Thoracic aorta (tissue), 2 donors: ENCODE measurements around the gene RNF212. TPM values are rescaled to one million over a fixed set of nuclear protein-coding genes. Genes with fewer than 3 reads are reported as not detected.

Experiments used
- ATAC-seq: fragments of 150-250 bp; one replicate; pipeline ENCODE4 v1.8.0; 2017; ENCODE audit warnings: low read depth; ENCODE audit not compliant: insufficient number of reproducible peaks, low FRiP score
- DNase-seq: peaks from one replicate; pipeline ENCODE4 v3.0.0-alpha.2; 2020; ENCODE audit warnings: low spot score
- H3K27ac ChIP-seq, 2 donors: fragments of 200-600 bp; sonication (generic); 1 replicate in 1 of 2; 2 replicates in 1 of 2; pipeline ENCODE4 v1.5.1; 2016; ENCODE audit warnings: mild to moderate bottlenecking in 2 of 2, moderate library complexity in 2 of 2
- H3K27me3 ChIP-seq: fragments of 200-600 bp; sonication (generic); replicated peaks from 2 replicates; pipeline ENCODE4 v1.6.0; 2016; ENCODE audit warnings: mild to moderate bottlenecking; ENCODE audit not compliant: insufficient read depth
- H3K36me3 ChIP-seq: fragments of 200-600 bp; sonication (generic); one replicate; pipeline ENCODE4 v1.5.1; 2016
- H3K4me1 ChIP-seq, 2 donors: fragments of 200-600 bp; sonication (generic); 1 replicate in 1 of 2; 2 replicates in 1 of 2; pipeline versions ENCODE4 v1.5.1 to v1.6.0; 2016; ENCODE audit warnings: low read depth in 2 of 2, mild to moderate bottlenecking in 1 of 2; ENCODE audit not compliant: control insufficient read depth in 1 of 2
- H3K4me3 ChIP-seq: fragments of 200-600 bp; sonication (generic); 2 replicates; pipeline ENCODE4 v1.5.1; 2016; ENCODE audit warnings: mild to moderate bottlenecking
- H3K9me3 ChIP-seq: fragments of 200-600 bp; sonication (generic); 2 replicates; pipeline ENCODE4 v1.5.1; 2016
- CTCF ChIP-seq: fragments of 200-600 bp; sonication (generic); IDR thresholded peaks from one replicate; pipeline ENCODE4 v1.5.1; 2019; ENCODE audit warnings: antibody characterized with exemption
- total RNA-seq, 2 donors: library from RNA; depleted of rRNA; stranded (reverse); fragments of >200 nt; gene quantifications; one replicate each; pipeline versions ENCODE4 v1.1.0 to v1.2.3, GENCODE V29; 2016

RNF212 gene
- total RNA-seq, 2 donors from 2014 or later: 1.2 to 2.4 TPM

GRCh38 chr4:1036095-1036494 is 77.3 kb downstream of the RNF212 start:
- no peak for ATAC-seq
- H3K9me3 ChIP-seq: no peaks in the 10 kb centered on the region
- H3K36me3 ChIP-seq: no peaks in the 10 kb centered on the region
- no peak for DNase-seq
- peaks cover 57 to 83% of the 10 kb centered on the region in 2 donors for H3K4me1 ChIP-seq
- no peak overlapping the region for H3K4me3 ChIP-seq
- H3K27ac ChIP-seq: peak overlapping the region; percentile 68 to 85
- no peak for TF ChIP-seq CTCF
- no peaks in the 10 kb centered on the region for H3K27me3 ChIP-seq

- H3K36me3 ChIP-seq: no peaks in the 10 kb centered on the region
- H3K4me3 ChIP-seq: peak overlapping the region; percentile 49
- peaks cover 51 to 78% of the 10 kb centered on the region in 2 donors for H3K4me1 ChIP-seq
- peak; percentile 33 for TF ChIP-seq CTCF
- no peaks in the 10 kb centered on the region for H3K9me3 ChIP-seq
- DNase-seq (no peak), ATAC-seq (no peak)
- peak overlapping the region; percentile 68 to 85 for H3K27ac ChIP-seq
- H3K27me3 ChIP-seq: no peaks in the 10 kb centered on the region
Measured at GRCh38 chr4:1035510-1035909, 77.9 kb downstream of the RNF212 start.

GRCh38 chr4:1033840-1034551 is 79.4 kb downstream of the RNF212 start:
- TF ChIP-seq CTCF: no peak
- Histone ChIP-seq H3K27me3 (no peaks in the 10 kb centered on the region), H3K9me3 (no peaks in the 10 kb centered on the region), H3K36me3 (no peaks in the 10 kb centered on the region), H3K4me1 (peaks cover 39 to 62% of the 10 kb centered on the region in 2 donors), H3K4me3 (peak overlapping the region; percentile 62), H3K27ac (peak overlapping the region; percentile 68 to 85)
- ATAC-seq: peak; percentile 48
- no peak for DNase-seq

- H3K4me1 ChIP-seq: peaks cover 37 to 55% of the 10 kb centered on the region in 2 donors
- peak overlapping the region in 1 of 2 donors; percentile 85 for H3K27ac ChIP-seq
- TF ChIP-seq CTCF: no peak
- H3K4me3 ChIP-seq: no peak overlapping the region
- ATAC-seq (no peak), DNase-seq (no peak)
- H3K36me3 ChIP-seq: no peaks in the 10 kb centered on the region
- no peaks in the 10 kb centered on the region for H3K27me3 ChIP-seq
- no peaks in the 10 kb centered on the region for H3K9me3 ChIP-seq
Measured at GRCh38 chr4:1032861-1033260, 80.5 kb downstream of the RNF212 start.

- Histone ChIP-seq H3K36me3 (no peaks in the 10 kb centered on the region), H3K27me3 (no peaks in the 10 kb centered on the region), H3K9me3 (no peaks in the 10 kb centered on the region), H3K4me3 (no peak overlapping the region), H3K27ac (no peak overlapping the region), H3K4me1 (peaks cover 37 to 52% of the 10 kb centered on the region in 2 donors)
- DNase-seq (no peak), ATAC-seq (no peak)
- TF ChIP-seq CTCF: no peak
Measured at GRCh38 chr4:1031956-1032795, 81.2 kb downstream of the RNF212 start.
